IMR-90 (cell line): ENCODE results near the gene PUDP. TPM values are rescaled to one million over a fixed set of nuclear protein-coding genes. Genes with fewer than 3 reads are reported as not detected.

Experiments
- ATAC-seq: fragments of 200-7000 bp; cut with Tn5 transposase; 2 replicates; pipeline ENCODE4 v1.9.1; 2020; ENCODE audit warnings: low read depth, mild to moderate bottlenecking, moderate library complexity
- BruUV-seq: library from RNA; stranded (reverse); fragments of 400-500 nt; replicated peaks from 2 replicates; lab custom pipeline; 2021; lab: Mats Ljungman, UMichigan
- CTCF ChIA-PET: fragments of 300-600 bp; formaldehyde crosslinking; extraction: SDS; loops from one replicate; lab custom pipeline; 2021; ENCODE audit warnings: antibody characterized with exemption; lab: Yijun Ruan, JAX
- POLR2A ChIA-PET: fragments of 300-600 bp; sonication (Branson Sonifier 250); formaldehyde crosslinking; loops from one replicate; lab custom pipeline; 2022; ENCODE audit warnings: antibody characterized with exemption; ENCODE audit not compliant: unreplicated experiment; lab: Charles Lee
- DNase-seq: peaks from one replicate; pipeline ENCODE4 v3.0.0; 2013
- H2AFZ ChIP-seq: replicated peaks from 2 replicates; pipeline ENCODE3; 2013; ENCODE audit warnings: low read length, mild to moderate bottlenecking; ENCODE audit not compliant: poor library complexity
- H2AK5ac ChIP-seq: 2 replicates; pipeline ENCODE4 v1.6.1; 2013; ENCODE audit warnings: low read depth, low read length, inconsistent platforms
- H2AK9ac ChIP-seq: replicated peaks from 2 replicates; pipeline ENCODE3; 2013; ENCODE audit warnings: mild to moderate bottlenecking, low read depth, low read length, moderate library complexity; ENCODE audit not compliant: poor library complexity
- H2BK120ac ChIP-seq: 2 replicates; pipeline ENCODE4 v1.6.1; 2013; ENCODE audit warnings: low read depth, low read length, inconsistent platforms
- H2BK15ac ChIP-seq: 3 replicates; pipeline ENCODE4 v1.6.1; 2013; ENCODE audit warnings: low read depth, low read length, inconsistent platforms
- H2BK20ac ChIP-seq: 2 replicates; pipeline ENCODE4 v1.6.1; 2013; ENCODE audit warnings: low read depth, mild to moderate bottlenecking, inconsistent platforms, low read length, moderate library complexity
- H2BK5ac ChIP-seq: 2 replicates; pipeline ENCODE4 v1.6.1; 2013; ENCODE audit warnings: mild to moderate bottlenecking, low read depth, low read length, inconsistent platforms; ENCODE audit not compliant: poor library complexity, severe bottlenecking
- H3K14ac ChIP-seq: replicated peaks from 2 replicates; pipeline ENCODE4 v1.6.1; 2013; ENCODE audit warnings: low read depth, low read length, inconsistent platforms
- H3K18ac ChIP-seq: 2 replicates; pipeline ENCODE4 v1.6.1; 2013; ENCODE audit warnings: low read depth, low read length, control low read depth
- H3K23ac ChIP-seq: 2 replicates; pipeline ENCODE4 v1.6.1; 2013; ENCODE audit warnings: low read depth, low read length, inconsistent platforms
- H3K27ac ChIP-seq: 2 replicates; pipeline ENCODE4 v1.5.1; 2013; ENCODE audit warnings: mild to moderate bottlenecking, control low read depth, low read length; ENCODE audit not compliant: insufficient read depth
- H3K27me3 ChIP-seq: 2 replicates; pipeline ENCODE4 v1.6.1; 2013; ENCODE audit warnings: low read length; ENCODE audit not compliant: control insufficient read depth, insufficient read depth
- H3K36me3 ChIP-seq: 2 replicates; pipeline ENCODE4 v1.6.1; 2013; ENCODE audit warnings: low read length, mixed read lengths; ENCODE audit not compliant: control insufficient read depth, insufficient read depth
- H3K4ac ChIP-seq: 2 replicates; pipeline ENCODE4 v1.6.1; 2013; ENCODE audit warnings: low read depth, low read length, inconsistent platforms
- H3K4me1 ChIP-seq: 2 replicates; pipeline ENCODE4 v1.6.1; 2013; ENCODE audit warnings: low read length, mixed read lengths; ENCODE audit not compliant: control insufficient read depth, insufficient read depth
- H3K4me2 ChIP-seq: 2 replicates; pipeline ENCODE4 v1.6.1; 2013; ENCODE audit warnings: low read depth, mild to moderate bottlenecking, control low read depth, low read length, moderate library complexity
- H3K4me3 ChIP-seq: 2 replicates; pipeline ENCODE4 v1.5.1; 2013; ENCODE audit warnings: low read depth, mild to moderate bottlenecking, control low read depth, low read length, moderate library complexity; ENCODE audit not compliant: insufficient read depth
- H3K56ac ChIP-seq: 2 replicates; pipeline ENCODE4 v1.6.1; 2013; ENCODE audit warnings: low read length, inconsistent platforms; ENCODE audit not compliant: insufficient read depth; ENCODE audit errors: extremely low read depth
- H3K79me1 ChIP-seq, 2 experiments: 2 replicates each; pipeline ENCODE4 v1.6.1; 2013; ENCODE audit warnings: low read length in 2 of 2, inconsistent platforms in 1 of 2, low read depth in 1 of 2
- H3K9ac ChIP-seq: 2 replicates; pipeline ENCODE4 v1.6.1; 2013; ENCODE audit warnings: low read depth, low read length, control low read depth
- H3K9me1 ChIP-seq: 2 replicates; pipeline ENCODE4 v1.6.1; 2013; ENCODE audit warnings: low read length, inconsistent platforms; ENCODE audit not compliant: insufficient read depth
- H3K9me3 ChIP-seq: 2 replicates; pipeline ENCODE4 v1.6.1; 2013; ENCODE audit warnings: low read length; ENCODE audit not compliant: control insufficient read depth, insufficient read depth
- H4K20me1 ChIP-seq: 2 replicates; pipeline ENCODE4 v1.6.1; 2013; ENCODE audit warnings: low read length, inconsistent platforms; ENCODE audit not compliant: insufficient read depth
- H4K5ac ChIP-seq: 2 replicates; pipeline ENCODE4 v1.6.1; 2013; ENCODE audit warnings: mild to moderate bottlenecking, low read depth, low read length, control low read depth
- H4K8ac ChIP-seq, 2 experiments: 2 replicates each; pipeline ENCODE4 v1.6.1; 2013; ENCODE audit warnings: low read depth in 2 of 2, low read length in 2 of 2, control low read depth in 1 of 2, inconsistent platforms in 1 of 2
- H4K91ac ChIP-seq: 2 replicates; pipeline ENCODE4 v1.6.1; 2013; ENCODE audit warnings: low read depth, low read length, inconsistent platforms; ENCODE audit not compliant: insufficient read depth
- CEBPB ChIP-seq: IDR thresholded peaks from 2 replicates; pipeline ENCODE4 v1.6.1; 2012; ENCODE audit warnings: low read depth, low read length, improper control_type of control experiment
- MAZ ChIP-seq: IDR thresholded peaks from 2 replicates; pipeline ENCODE4 v1.6.1; 2012; ENCODE audit warnings: low read depth, mild to moderate bottlenecking, low read length, improper control_type of control experiment, moderate library complexity, borderline replicate concordance
- POLR2A ChIP-seq: IDR thresholded peaks from 2 replicates; pipeline ENCODE4 v1.6.1; 2012; ENCODE audit warnings: mild to moderate bottlenecking, low read depth, low read length
- RAD21 ChIP-seq: IDR thresholded peaks from 2 replicates; pipeline ENCODE4 v1.6.1; 2012; ENCODE audit warnings: low read length, improper control_type of control experiment
- RCOR1 ChIP-seq: IDR thresholded peaks from 2 replicates; pipeline ENCODE4 v1.6.1; 2012; ENCODE audit warnings: mild to moderate bottlenecking, low read length, improper control_type of control experiment; ENCODE audit not compliant: insufficient replicate concordance
- SMC3 ChIP-seq: fragments of 150-350 bp; IDR thresholded peaks from 2 replicates; pipeline ENCODE4 v1.6.1; 2016; ENCODE audit warnings: low read depth, mild to moderate bottlenecking, antibody characterized with exemption, low read length, moderate library complexity
- WGBS, 2 experiments: methylation state at CpG; one replicate each; pipeline versions ENCODE4 v1.1.5 to v1.1.7; 2013; ENCODE audit warnings: missing lambda C conversion rate in 2 of 2; ENCODE audit not compliant: insufficient read length in 1 of 2; ENCODE audit errors: extremely low coverage in 2 of 2; 5-methylcytosine and 5-hydroxymethylcytosine counted together
- dilution Hi-C: fragments of 300-500 bp; cut with HindIII; formaldehyde crosslinking; loops from one replicate; pipeline ENCODE4 v1.14.3; 2018; ENCODE audit warnings: low sequenced_read_pairs; ENCODE audit not compliant: unreplicated experiment
- in situ Hi-C: fragments of 300-500 bp; cut with MboI; formaldehyde crosslinking; loops from 3 replicates; pipeline ENCODE4 v1.14.3; 2019; ENCODE audit warnings: low sequenced_read_pairs, inconsistent platforms, mixed read lengths
- intact Hi-C: fragments of 100-400 bp; cut with micrococcal nuclease; formaldehyde crosslinking; loops from 2 replicates; pipeline ENCODE4 v1.10.0; 2022
- polyA plus RNA-seq, 3 experiments: library from polyadenylated mRNA; depleted of rRNA; stranded (reverse); fragments of >200 nt; gene quantifications; 2 replicates each; pipeline ENCODE4 v1.2.3, GENCODE V29; 2012; ENCODE audit warnings: low replicate concordance in 1 of 3
- total RNA-seq: library from RNA; depleted of rRNA; stranded (reverse); fragments of >200 nt; gene quantifications from 2 replicates; pipeline ENCODE4 v1.2.3, GENCODE V29; 2012
- TF ChIP-seq, protein P1 (sequence below): fragments of 150-350 bp; IDR thresholded peaks from 2 replicates; pipeline ENCODE4 v1.6.1; 2017; ENCODE audit warnings: mild to moderate bottlenecking, antibody characterized with exemption, low read length, low read depth
- TF ChIP-seq, protein P2 (sequence below): fragments of 150-350 bp; IDR thresholded peaks from 2 replicates; pipeline ENCODE4 v1.6.1; 2016; ENCODE audit warnings: low read depth, mild to moderate bottlenecking, low read length, moderate library complexity, borderline replicate concordance

PUDP gene
- total and polyA plus RNA-seq, 2 of the 4 experiments (the other 2 are of a cell fraction), result 22.2 to 28.6 TPM

DNA sequence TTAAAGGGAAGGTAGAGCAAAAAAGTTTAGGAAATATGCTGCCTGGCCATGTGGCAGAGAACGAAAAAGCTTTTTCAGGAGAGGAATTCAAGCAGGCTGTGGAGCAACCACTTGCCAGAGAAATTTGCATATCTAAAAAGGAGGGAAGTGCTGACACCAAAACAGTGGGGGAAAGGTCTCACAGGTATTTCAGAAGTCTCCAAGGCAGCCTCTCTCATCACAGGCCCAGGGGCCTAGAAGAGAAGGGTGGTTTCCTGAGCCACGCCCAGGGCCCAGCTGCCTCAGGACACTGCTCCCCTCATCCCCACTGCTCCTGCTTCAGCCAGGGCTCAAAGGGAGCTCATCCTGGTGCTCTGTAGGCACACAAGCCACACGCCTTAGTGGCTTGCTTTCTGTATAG, 30.4 kb downstream of the PUDP start:
- 100% methylated on average over 1 of the region's 3 CpGs; no CpG with 5 or more reads in 1 of the 2 experiments for WGBS, 2 experiments
- H3K9ac ChIP-seq, result no peak overlapping the region
- no peak overlapping the region for H2BK120ac ChIP-seq
- no peak overlapping the region for H3K14ac ChIP-seq
- H3K4me3 ChIP-seq, result no peak overlapping the region
- ChIA-PET POLR2A (no interaction called here), CTCF (no interaction called here)
- no peak overlapping the region for H2BK15ac ChIP-seq
- no peak overlapping the region for H4K8ac ChIP-seq
- no peak overlapping the region for H4K5ac ChIP-seq
- dilution Hi-C loops (no loop called here), in situ Hi-C loops (no loop called here), intact Hi-C loops (no loop called here)
- no peak overlapping the region for H3K18ac ChIP-seq
- no TSS peak for BruUV-seq
- peaks cover 24% of the 10 kb centered on the region; the same call in 1 of the 2 replicates for H4K20me1 ChIP-seq
- peaks cover 7% of the 10 kb centered on the region; the same call in 1 of the 2 replicates for H3K4me1 ChIP-seq
- H3K4me2 ChIP-seq, result no peak overlapping the region
- no peak overlapping the region for H3K4ac ChIP-seq
- no peak overlapping the region for H3K56ac ChIP-seq
- H3K79me1 ChIP-seq, result peaks cover 38 to 44% of the 10 kb centered on the region in 2 experiments
- ATAC-seq, result no peak
- TF ChIP-seq, protein P1, sequence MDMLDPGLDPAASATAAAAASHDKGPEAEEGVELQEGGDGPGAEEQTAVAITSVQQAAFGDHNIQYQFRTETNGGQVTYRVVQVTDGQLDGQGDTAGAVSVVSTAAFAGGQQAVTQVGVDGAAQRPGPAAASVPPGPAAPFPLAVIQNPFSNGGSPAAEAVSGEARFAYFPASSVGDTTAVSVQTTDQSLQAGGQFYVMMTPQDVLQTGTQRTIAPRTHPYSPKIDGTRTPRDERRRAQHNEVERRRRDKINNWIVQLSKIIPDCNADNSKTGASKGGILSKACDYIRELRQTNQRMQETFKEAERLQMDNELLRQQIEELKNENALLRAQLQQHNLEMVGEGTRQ, result no peak
- TF ChIP-seq POLR2A, result no peak
- TF ChIP-seq RAD21, result no peak
- TF ChIP-seq SMC3, result no peak
- TF ChIP-seq MAZ, result no peak
- no peak for TF ChIP-seq CEBPB
- TF ChIP-seq, protein P2, sequence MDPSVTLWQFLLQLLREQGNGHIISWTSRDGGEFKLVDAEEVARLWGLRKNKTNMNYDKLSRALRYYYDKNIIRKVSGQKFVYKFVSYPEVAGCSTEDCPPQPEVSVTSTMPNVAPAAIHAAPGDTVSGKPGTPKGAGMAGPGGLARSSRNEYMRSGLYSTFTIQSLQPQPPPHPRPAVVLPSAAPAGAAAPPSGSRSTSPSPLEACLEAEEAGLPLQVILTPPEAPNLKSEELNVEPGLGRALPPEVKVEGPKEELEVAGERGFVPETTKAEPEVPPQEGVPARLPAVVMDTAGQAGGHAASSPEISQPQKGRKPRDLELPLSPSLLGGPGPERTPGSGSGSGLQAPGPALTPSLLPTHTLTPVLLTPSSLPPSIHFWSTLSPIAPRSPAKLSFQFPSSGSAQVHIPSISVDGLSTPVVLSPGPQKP, result no peak
- no peak for TF ChIP-seq RCOR1
- H2AK5ac ChIP-seq, result no peak overlapping the region
- H3K23ac ChIP-seq, result no peak overlapping the region
- H2BK5ac ChIP-seq, result no peak overlapping the region
- no peak overlapping the region for H3K27ac ChIP-seq
- no peak overlapping the region for H2BK20ac ChIP-seq
- no peak overlapping the region for H4K91ac ChIP-seq
- no peaks in the 10 kb centered on the region for H3K9me3 ChIP-seq
- no peak overlapping the region for H2AK9ac ChIP-seq
- peaks cover 7% of the 10 kb centered on the region; the same call in 1 of the 2 replicates for H3K9me1 ChIP-seq
- DNase-seq, result no peak
- H3K36me3 ChIP-seq, result no peaks in the 10 kb centered on the region
- no peak overlapping the region for H2AFZ ChIP-seq
- no peaks in the 10 kb centered on the region for H3K27me3 ChIP-seq
